HG02623 (cell line): ENCODE results near the gene DAD1.
A peak's percentile ranks its signal among the peaks of the same experiment; 100 is the strongest.

ENCODE experiments used
- ATAC-seq: cut with Tn5 transposase; IDR thresholded peaks from one replicate; pipeline ENCODE4 v1.9.1; 2021; ENCODE audit warnings: moderate library complexity; ENCODE audit not compliant: unreplicated experiment

Gene DAD1

GRCh38 chr14:22539831-22540230 is 49.2 kb downstream of the DAD1 start:
- no peak for ATAC-seq

GRCh38 chr14:22538671-22539228 is 50.3 kb downstream of the DAD1 start:
- no peak for ATAC-seq

- no peak for ATAC-seq
Measured at GRCh38 chr14:22537436-22538310, 51.4 kb downstream of the DAD1 start.

- peak; percentile 62 for ATAC-seq
Measured at GRCh38 chr14:22536853-22537338, 52.1 kb downstream of the DAD1 start.

- ATAC-seq = no peak
Measured at GRCh38 chr14:22535916-22536315, 53.1 kb downstream of the DAD1 start.

- ATAC-seq = no peak
Measured at GRCh38 chr14:22535126-22535525, 53.9 kb downstream of the DAD1 start.

- ATAC-seq = no peak
Measured at GRCh38 chr14:22534547-22534946, 54.5 kb downstream of the DAD1 start.

GRCh38 chr14:22533739-22534359 is 55.2 kb downstream of the DAD1 start:
- ATAC-seq = no peak

GRCh38 chr14:22533057-22533704 is 55.8 kb downstream of the DAD1 start:
- no peak for ATAC-seq

- no peak for ATAC-seq
Measured at GRCh38 chr14:22532345-22533056, 56.5 kb downstream of the DAD1 start.

- ATAC-seq = peak; percentile 78
Measured at GRCh38 chr14:22531451-22532344, 57.3 kb downstream of the DAD1 start.

- no peak for ATAC-seq
Measured at GRCh38 chr14:22530127-22530526, 58.9 kb downstream of the DAD1 start.

- no peak for ATAC-seq
Measured at GRCh38 chr14:22526744-22527143, 62.3 kb downstream of the DAD1 start.

GRCh38 chr14:22526218-22526617 is 62.8 kb downstream of the DAD1 start:
- ATAC-seq = no peak

- no peak for ATAC-seq
Measured at GRCh38 chr14:22524784-22525161, 64.3 kb downstream of the DAD1 start.

GRCh38 chr14:22524115-22524783 is 64.8 kb downstream of the DAD1 start:
- ATAC-seq = no peak

- ATAC-seq = no peak
Measured at GRCh38 chr14:22523283-22523682, 65.7 kb downstream of the DAD1 start.

GRCh38 chr14:22522466-22522957 is 66.5 kb downstream of the DAD1 start:
- ATAC-seq = no peak
